Lower leg skin (tissue), 4 donors: ENCODE measurements around the gene ROR1. TPM values are rescaled to one million over a fixed set of nuclear protein-coding genes. Genes with fewer than 3 reads are reported as not detected.

ENCODE experiments used
- DNase-seq, 2 donors: peaks; one replicate each; pipeline ENCODE4 v3.0.0-alpha.2; 2019; ENCODE audit warnings: low spot score in 2 of 2
- H3K4me3 ChIP-seq: fragments of 200-600 bp; sonication (generic); 2 replicates; pipeline ENCODE4 v1.5.1; 2017; ENCODE audit warnings: mild to moderate bottlenecking, low read depth; ENCODE audit not compliant: poor library complexity, severe bottlenecking
- CTCF ChIP-seq, 3 donors: fragments of 450-650 bp; IDR thresholded peaks; one replicate each; pipeline ENCODE4 v1.5.1; 2016; ENCODE audit warnings: antibody characterized with exemption in 3 of 3, mild to moderate bottlenecking in 3 of 3, moderate library complexity in 2 of 3
- POLR2A ChIP-seq, 2 donors: fragments of 450-650 bp; IDR thresholded peaks; one replicate each; pipeline ENCODE4 v1.6.1; 2016 to 2017; ENCODE audit warnings: antibody characterized with exemption in 2 of 2, mild to moderate bottlenecking in 1 of 2, moderate library complexity in 1 of 2
- WGBS, 2 donors: methylation state at CpG; one replicate each; pipeline ENCODE4 v1.1.5; 2018; 5-methylcytosine and 5-hydroxymethylcytosine counted together
- intact Hi-C: fragments of 100-400 bp; cut with DNase I; formaldehyde crosslinking; loops from one replicate; pipeline ENCODE4 v1.15.0; 2023; ENCODE audit warnings: low total_unique reads
- total RNA-seq, 4 donors: library from RNA; depleted of rRNA; stranded (reverse); fragments of >200 nt; gene quantifications; one replicate each; pipeline ENCODE4 v1.1.0, GENCODE V29; 2016

Gene ROR1
- total RNA-seq, 4 donors from 2014 or later, result 12.9 to 28.6 (median 22.5) TPM

- H3K4me3 ChIP-seq, result no peak overlapping the region
- no peak for DNase-seq
- TF ChIP-seq CTCF (IDR thresholded peaks at IDR 0.05) (no peak), POLR2A (IDR thresholded peaks at IDR 0.05) (no peak)
- intact Hi-C loops, result no loop called here
- 65 to 85% methylated on average over 1 of the region's 1 CpG for WGBS, 2 donors
Observed at GRCh38 chr1:63935143-63935542, 161.3 kb downstream of the ROR1 start.

GRCh38 chr1:63935553-63935952 lies 161.7 kb downstream of the ROR1 start:
- 29 to 38% methylated on average over 1 of the region's 1 CpG for WGBS, 2 donors
- H3K4me3 ChIP-seq, result no peak overlapping the region
- DNase-seq, result no peak
- intact Hi-C loops, result no loop called here
- TF ChIP-seq CTCF (IDR thresholded peaks at IDR 0.05) (no peak), POLR2A (IDR thresholded peaks at IDR 0.05) (no peak)

GRCh38 chr1:63936276-63936675 lies 162.5 kb downstream of the ROR1 start:
- intact Hi-C loops, result no loop called here
- TF ChIP-seq CTCF (IDR thresholded peaks at IDR 0.05), result no peak
- no peak for TF ChIP-seq POLR2A (IDR thresholded peaks at IDR 0.05)
- WGBS, 2 donors, result 93 to 95% methylated on average over 1 of the region's 1 CpG
- no peak for DNase-seq
- H3K4me3 ChIP-seq, result no peak overlapping the region

- intact Hi-C loops, result no loop called here
- no peak for DNase-seq
- H3K4me3 ChIP-seq, result no peak overlapping the region
- WGBS, 2 donors, result 72 to 74% methylated on average over 2 of the region's 2 CpGs
- no peak for TF ChIP-seq CTCF (IDR thresholded peaks at IDR 0.05)
- TF ChIP-seq POLR2A (IDR thresholded peaks at IDR 0.05), result no peak
Observed at GRCh38 chr1:63936801-63937200, 163.0 kb downstream of the ROR1 start.

- no peak overlapping the region for H3K4me3 ChIP-seq
- intact Hi-C loops, result no loop called here
- 52 to 59% methylated on average over 3 of the region's 3 CpGs for WGBS, 2 donors
- DNase-seq, result no peak
- TF ChIP-seq POLR2A (IDR thresholded peaks at IDR 0.05) (no peak), CTCF (IDR thresholded peaks at IDR 0.05) (no peak)
Observed at GRCh38 chr1:63937461-63938022, 163.7 kb downstream of the ROR1 start.

GRCh38 chr1:63940440-63940839 lies 166.6 kb downstream of the ROR1 start:
- intact Hi-C loops, result no loop called here
- no peak overlapping the region for H3K4me3 ChIP-seq
- no peak for DNase-seq
- TF ChIP-seq POLR2A (IDR thresholded peaks at IDR 0.05) (no peak), CTCF (IDR thresholded peaks at IDR 0.05) (no peak)
- 92% methylated on average over 2 of the region's 2 CpGs for WGBS, 2 donors
